ENCODE results near the gene NT5C3A. TPM values are rescaled to one million over a fixed set of nuclear protein-coding genes. Genes with fewer than 3 reads are reported as not detected.
"Not testable (repeated sequence)": the region's sequence is repeated elsewhere in the genome, so short reads cannot be mapped to it uniquely, and the experiment has no call there.

Gene NT5C3A
- total RNA-seq, 1 experiment from 2014 or later, result 57.7 TPM

GRCh38 chr7:32999380-32999779, 63.2 kb downstream of the NT5C3A start:
- peaks cover 13% of the 10 kb centered on the region for H3K4me1 ChIP-seq (ENCODE audit: insufficient read depth, low read length, poor library complexity, severe bottlenecking)
- intact Hi-C loops (cut with micrococcal nuclease; ENCODE audit: unreplicated experiment); H3K27ac ChIP-seq (ENCODE audit: low read depth, low read length, poor library complexity, severe bottlenecking); BruUV-seq (replicated peaks); H3K27me3 ChIP-seq (replicated peaks; ENCODE audit: insufficient read depth, low read depth, low read length, poor library complexity); CTCF ChIA-PET; H3K4me3 ChIP-seq (ENCODE audit: low read depth, low read length, poor library complexity, severe bottlenecking); H3K9me3 ChIP-seq (ENCODE audit: low read depth, low read length, poor library complexity, severe bottlenecking); DNase-seq (ENCODE audit: low spot score); H3K36me3 ChIP-seq (ENCODE audit: insufficient read depth, low read length, poor library complexity, severe bottlenecking); POLR2A ChIA-PET (ENCODE audit: low non-redundant PET): not testable (repeated sequence)

DNA sequence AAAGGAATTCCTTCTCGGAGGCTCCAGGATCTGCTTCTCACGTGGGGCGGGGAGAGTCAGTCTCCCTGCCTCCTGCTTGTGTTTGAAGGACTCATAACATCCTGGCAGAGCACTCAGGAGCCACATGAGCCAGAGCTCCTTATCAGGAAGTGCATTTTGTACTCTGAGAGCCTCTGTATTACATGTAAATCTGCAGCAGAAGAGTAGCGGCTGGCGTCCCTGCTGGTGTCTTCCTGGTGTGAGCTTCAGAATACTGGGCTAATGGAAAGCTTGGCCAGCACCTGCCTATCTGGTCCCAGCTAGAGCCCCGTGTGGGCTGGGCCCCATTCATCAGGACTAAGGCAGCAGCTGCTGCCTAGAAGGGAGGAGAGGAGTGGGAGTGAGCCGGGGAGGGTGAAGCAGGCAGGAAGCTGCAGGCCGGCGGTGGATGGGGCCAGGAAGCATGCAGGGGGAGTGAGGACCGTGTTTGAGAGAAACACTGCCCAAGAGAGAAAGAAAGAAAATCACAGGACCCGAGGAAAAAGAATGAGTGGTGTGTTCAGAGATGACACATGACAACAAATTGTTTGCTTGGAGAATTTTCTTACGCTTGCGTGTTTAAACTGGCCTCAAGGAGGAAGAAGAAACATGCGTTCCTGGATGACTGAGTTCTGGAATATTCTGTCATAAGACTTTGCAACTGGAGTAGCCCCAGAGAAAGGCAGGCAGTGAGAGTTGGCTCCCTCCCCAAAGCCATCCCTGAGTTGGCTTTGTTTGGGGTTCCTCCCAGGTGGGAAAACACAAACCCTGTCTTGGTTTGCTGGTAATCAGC, 64.0 kb downstream of the NT5C3A start:
- POLR2A ChIA-PET (ENCODE audit: low non-redundant PET); CTCF ChIA-PET; H3K27me3 ChIP-seq (replicated peaks; ENCODE audit: insufficient read depth, low read depth, low read length, poor library complexity); H3K36me3 ChIP-seq (ENCODE audit: insufficient read depth, low read length, poor library complexity, severe bottlenecking); intact Hi-C loops (cut with micrococcal nuclease; ENCODE audit: unreplicated experiment); H3K4me3 ChIP-seq (ENCODE audit: low read depth, low read length, poor library complexity, severe bottlenecking); H3K9me3 ChIP-seq (ENCODE audit: low read depth, low read length, poor library complexity, severe bottlenecking); BruUV-seq (replicated peaks): not testable (repeated sequence)
- Histone ChIP-seq H3K4me1 (ENCODE audit: insufficient read depth, low read length, poor library complexity, severe bottlenecking) (peaks cover 13% of the 10 kb centered on the region), H3K27ac (ENCODE audit: low read depth, low read length, poor library complexity, severe bottlenecking) (peak overlapping the region; percentile 40)
- peak; percentile 59 for DNase-seq (ENCODE audit: low spot score)

GRCh38 chr7:32997956-32998355, 64.6 kb downstream of the NT5C3A start:
- Histone ChIP-seq H3K27ac (ENCODE audit: low read depth, low read length, poor library complexity, severe bottlenecking) (peak overlapping the region; percentile 40), H3K4me1 (ENCODE audit: insufficient read depth, low read length, poor library complexity, severe bottlenecking) (peaks cover 13% of the 10 kb centered on the region)
- intact Hi-C loops (cut with micrococcal nuclease; ENCODE audit: unreplicated experiment); DNase-seq (ENCODE audit: low spot score); H3K27me3 ChIP-seq (replicated peaks; ENCODE audit: insufficient read depth, low read depth, low read length, poor library complexity); BruUV-seq (replicated peaks); POLR2A ChIA-PET (ENCODE audit: low non-redundant PET); H3K36me3 ChIP-seq (ENCODE audit: insufficient read depth, low read length, poor library complexity, severe bottlenecking); H3K9me3 ChIP-seq (ENCODE audit: low read depth, low read length, poor library complexity, severe bottlenecking); H3K4me3 ChIP-seq (ENCODE audit: low read depth, low read length, poor library complexity, severe bottlenecking); CTCF ChIA-PET: not testable (repeated sequence)

DNA sequence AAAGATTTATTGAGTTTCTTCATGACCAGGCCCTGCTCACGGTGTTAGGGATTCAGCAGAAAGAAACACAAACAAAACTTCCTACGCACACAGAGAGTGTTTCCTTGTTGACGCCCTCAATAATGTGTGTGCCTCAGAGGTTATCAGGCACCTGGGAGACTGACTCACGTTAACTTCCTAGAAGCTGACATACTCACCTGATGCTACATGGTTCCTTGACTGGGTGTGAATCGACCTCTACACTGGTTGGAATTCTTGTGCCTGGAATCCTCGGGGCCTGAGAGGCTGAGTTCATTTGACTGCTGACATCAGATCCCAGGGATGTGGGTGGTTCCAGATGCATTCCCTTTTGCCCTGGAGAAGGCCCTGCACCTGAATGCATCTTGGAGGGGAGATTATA, 69.8 kb downstream of the NT5C3A start:
- H3K27me3 ChIP-seq (replicated peaks; ENCODE audit: insufficient read depth, low read depth, low read length, poor library complexity); CTCF ChIA-PET; BruUV-seq (replicated peaks); DNase-seq (ENCODE audit: low spot score); H3K36me3 ChIP-seq (ENCODE audit: insufficient read depth, low read length, poor library complexity, severe bottlenecking); H3K27ac ChIP-seq (ENCODE audit: low read depth, low read length, poor library complexity, severe bottlenecking); H3K4me3 ChIP-seq (ENCODE audit: low read depth, low read length, poor library complexity, severe bottlenecking); intact Hi-C loops (cut with micrococcal nuclease; ENCODE audit: unreplicated experiment); POLR2A ChIA-PET (ENCODE audit: low non-redundant PET); H3K9me3 ChIP-seq (ENCODE audit: low read depth, low read length, poor library complexity, severe bottlenecking): not testable (repeated sequence)
- peaks cover 14% of the 10 kb centered on the region for H3K4me1 ChIP-seq (ENCODE audit: insufficient read depth, low read length, poor library complexity, severe bottlenecking)

DNA sequence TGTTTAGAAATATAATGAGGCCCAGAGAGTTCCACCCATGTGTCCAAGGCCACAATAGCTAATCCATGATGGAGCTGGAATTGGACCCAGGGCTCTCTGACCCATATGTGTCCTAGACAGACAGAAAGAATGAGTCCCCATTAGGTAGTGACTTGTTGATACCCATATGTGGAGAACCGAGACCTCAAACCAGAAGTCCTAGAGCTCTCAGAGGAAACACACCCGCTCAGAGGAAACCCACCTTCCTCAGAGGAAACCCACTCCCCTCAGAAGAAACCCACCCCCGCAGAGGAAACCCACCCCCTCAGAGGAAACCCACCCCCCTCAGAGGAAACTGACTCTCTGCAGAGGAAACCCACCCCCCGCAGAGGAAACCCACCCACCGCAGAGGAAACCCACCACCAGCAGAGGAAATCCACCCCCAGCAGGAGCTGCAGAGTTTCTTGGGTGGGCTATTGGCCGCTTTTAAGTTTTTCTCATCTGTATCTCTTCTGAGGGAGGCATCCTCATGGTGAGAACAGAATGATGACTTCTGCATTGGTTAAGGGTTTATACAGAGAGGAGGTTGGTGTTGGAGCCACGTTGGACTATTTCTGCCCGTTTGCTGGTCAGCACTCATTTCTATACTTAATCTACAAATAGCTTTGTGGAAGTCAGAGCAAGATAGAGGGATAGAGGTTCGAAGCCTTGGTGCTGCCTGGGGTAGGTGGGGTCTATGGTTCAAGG, 70.4 kb downstream of the NT5C3A start:
- BruUV-seq (replicated peaks); H3K36me3 ChIP-seq (ENCODE audit: insufficient read depth, low read length, poor library complexity, severe bottlenecking); intact Hi-C loops (cut with micrococcal nuclease; ENCODE audit: unreplicated experiment); H3K27me3 ChIP-seq (replicated peaks; ENCODE audit: insufficient read depth, low read depth, low read length, poor library complexity); H3K4me3 ChIP-seq (ENCODE audit: low read depth, low read length, poor library complexity, severe bottlenecking); H3K9me3 ChIP-seq (ENCODE audit: low read depth, low read length, poor library complexity, severe bottlenecking); CTCF ChIA-PET; POLR2A ChIA-PET (ENCODE audit: low non-redundant PET); DNase-seq (ENCODE audit: low spot score); H3K27ac ChIP-seq (ENCODE audit: low read depth, low read length, poor library complexity, severe bottlenecking): not testable (repeated sequence)
- peaks cover 13% of the 10 kb centered on the region for H3K4me1 ChIP-seq (ENCODE audit: insufficient read depth, low read length, poor library complexity, severe bottlenecking)

DNA sequence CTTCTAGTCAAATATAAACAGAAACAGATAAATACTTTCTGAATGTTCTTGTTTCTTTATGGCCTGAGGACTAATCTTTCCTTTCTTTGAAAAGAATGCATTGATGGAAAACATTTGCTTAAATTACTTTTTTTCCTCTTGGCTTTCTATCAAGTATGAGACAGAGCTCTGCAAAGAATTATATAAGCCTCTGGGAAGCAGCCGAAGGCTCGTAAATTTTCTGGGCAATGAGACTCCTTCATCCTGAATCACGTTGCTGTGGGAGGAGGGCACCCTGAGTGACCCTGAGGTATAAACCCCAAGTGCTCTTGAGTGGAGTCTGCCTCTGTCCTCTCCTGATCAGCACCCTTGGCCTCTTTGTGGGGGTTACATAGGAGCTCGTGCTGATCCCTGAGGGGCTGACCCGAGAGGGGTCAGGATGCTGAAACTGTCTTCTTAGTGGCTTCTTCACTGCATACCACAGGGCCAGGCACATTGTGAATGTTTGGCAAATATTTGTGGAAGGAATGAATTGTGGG, 71.4 kb downstream of the NT5C3A start:
- H3K27me3 ChIP-seq (replicated peaks; ENCODE audit: insufficient read depth, low read depth, low read length, poor library complexity); POLR2A ChIA-PET (ENCODE audit: low non-redundant PET); H3K36me3 ChIP-seq (ENCODE audit: insufficient read depth, low read length, poor library complexity, severe bottlenecking); H3K9me3 ChIP-seq (ENCODE audit: low read depth, low read length, poor library complexity, severe bottlenecking); intact Hi-C loops (cut with micrococcal nuclease; ENCODE audit: unreplicated experiment); H3K4me3 ChIP-seq (ENCODE audit: low read depth, low read length, poor library complexity, severe bottlenecking); CTCF ChIA-PET; BruUV-seq (replicated peaks): not testable (repeated sequence)
- DNase-seq (ENCODE audit: low spot score), result peak; percentile 45
- peaks cover 13% of the 10 kb centered on the region for H3K4me1 ChIP-seq (ENCODE audit: insufficient read depth, low read length, poor library complexity, severe bottlenecking)
- H3K27ac ChIP-seq (ENCODE audit: low read depth, low read length, poor library complexity, severe bottlenecking), result peak overlapping the region; percentile 48

GRCh38 chr7:32988148-32988547, 74.4 kb downstream of the NT5C3A start:
- H3K36me3 ChIP-seq (ENCODE audit: insufficient read depth, low read length, poor library complexity, severe bottlenecking); BruUV-seq (replicated peaks); DNase-seq (ENCODE audit: low spot score); H3K27me3 ChIP-seq (replicated peaks; ENCODE audit: insufficient read depth, low read depth, low read length, poor library complexity); CTCF ChIA-PET; H3K4me3 ChIP-seq (ENCODE audit: low read depth, low read length, poor library complexity, severe bottlenecking); POLR2A ChIA-PET (ENCODE audit: low non-redundant PET); H3K27ac ChIP-seq (ENCODE audit: low read depth, low read length, poor library complexity, severe bottlenecking); intact Hi-C loops (cut with micrococcal nuclease; ENCODE audit: unreplicated experiment); H3K9me3 ChIP-seq (ENCODE audit: low read depth, low read length, poor library complexity, severe bottlenecking): not testable (repeated sequence)
- H3K4me1 ChIP-seq (ENCODE audit: insufficient read depth, low read length, poor library complexity, severe bottlenecking), result peaks cover 26% of the 10 kb centered on the region

Data from A673 (cell line).